Stimulated activated naive CD4-positive, alpha-beta T cell (primary cell): Measurements from ENCODE around the gene ZNF287.
"Not testable (repeated sequence)": the region's sequence is repeated elsewhere in the genome, so short reads cannot be mapped to it uniquely, and the experiment has no call there.

Experiments used
- DNase-seq, 6 experiments: peaks; one replicate each; lab custom pipeline; 2025; lab: John Stamatoyannopoulos, UW

Gene ZNF287

GRCh38 chr17:16568541-16569357 lies at the start of gene ZNF287:
Gene ZNF287, minus strand, starts transcription at chr17:16569204. Its CDS starts 1,473 bp downstream, at chr17:16567731.
- DNase-seq: peak; percentile 82 to 94 (median 90)

GRCh38 chr17:16617481-16618060 lies 48.6 kb upstream of the ZNF287 start:
- DNase-seq: no peak

- no peak for DNase-seq
Measured at GRCh38 chr17:16599537-16599936, 30.5 kb upstream of the ZNF287 start.

- no peak for DNase-seq
Measured at GRCh38 chr17:16593356-16594102, 24.5 kb upstream of the ZNF287 start.

- DNase-seq: peak; percentile 79 to 94 (median 90)
Measured at GRCh38 chr17:16589097-16589969, 20.3 kb upstream of the ZNF287 start.

GRCh38 chr17:16585796-16586195 lies 16.8 kb upstream of the ZNF287 start:
- DNase-seq: no peak

- DNase-seq: peak; percentile 90 to 94 (median 92)
Measured at GRCh38 chr17:16584273-16584995, 15.4 kb upstream of the ZNF287 start.

- peak in 2 of 6 experiments; percentile 18 to 20 for DNase-seq
Measured at GRCh38 chr17:16583781-16584180, 14.8 kb upstream of the ZNF287 start.

GRCh38 chr17:16573466-16573865 lies 4.5 kb upstream of the ZNF287 start:
- no peak for DNase-seq

GRCh38 chr17:16569358-16569712 lies 331 bp upstream of the ZNF287 start:
- DNase-seq: no peak

- DNase-seq: no peak
Measured at GRCh38 chr17:16552637-16553045, 16.4 kb downstream of the ZNF287 start.

- DNase-seq: peak in 1 of 6 experiments; percentile 1
Measured at GRCh38 chr17:16551878-16552636, 16.9 kb downstream of the ZNF287 start.

GRCh38 chr17:16537130-16537458 lies 31.9 kb downstream of the ZNF287 start:
- DNase-seq: no peak

GRCh38 chr17:16534236-16534635 lies 34.8 kb downstream of the ZNF287 start:
- no peak for DNase-seq

- DNase-seq: no peak
Measured at GRCh38 chr17:16529906-16530305, 39.1 kb downstream of the ZNF287 start.

GRCh38 chr17:16527298-16527697 lies 41.7 kb downstream of the ZNF287 start:
- DNase-seq: no peak

GRCh38 chr17:16525556-16525955 lies 43.4 kb downstream of the ZNF287 start:
- DNase-seq: not testable (repeated sequence)

GRCh38 chr17:16521070-16521727 lies 47.8 kb downstream of the ZNF287 start:
- peak; percentile 18 to 64 (median 42) for DNase-seq

- no peak for DNase-seq
Measured at GRCh38 chr17:16519021-16519420, 50.0 kb downstream of the ZNF287 start.

- no peak for DNase-seq
Measured at GRCh38 chr17:16517477-16517876, 51.5 kb downstream of the ZNF287 start.
